VCaP (cell line): ENCODE data around the gene ABI3BP.

Experiments
- H3K27ac ChIP-seq: fragments of 450-650 bp; 2 replicates; pipeline ENCODE4 v1.5.1; 2017
- TF ChIP-seq, protein P1 (sequence below): fragments of 450-650 bp; conservative IDR thresholded peaks from 2 replicates; pipeline ENCODE4 v1.5.1; 2017; ENCODE audit warnings: mild to moderate bottlenecking, moderate library complexity

ABI3BP gene

GRCh38 chr3:100754563-100755334 is 238.5 kb downstream of the ABI3BP start:
- TF ChIP-seq, protein P1, sequence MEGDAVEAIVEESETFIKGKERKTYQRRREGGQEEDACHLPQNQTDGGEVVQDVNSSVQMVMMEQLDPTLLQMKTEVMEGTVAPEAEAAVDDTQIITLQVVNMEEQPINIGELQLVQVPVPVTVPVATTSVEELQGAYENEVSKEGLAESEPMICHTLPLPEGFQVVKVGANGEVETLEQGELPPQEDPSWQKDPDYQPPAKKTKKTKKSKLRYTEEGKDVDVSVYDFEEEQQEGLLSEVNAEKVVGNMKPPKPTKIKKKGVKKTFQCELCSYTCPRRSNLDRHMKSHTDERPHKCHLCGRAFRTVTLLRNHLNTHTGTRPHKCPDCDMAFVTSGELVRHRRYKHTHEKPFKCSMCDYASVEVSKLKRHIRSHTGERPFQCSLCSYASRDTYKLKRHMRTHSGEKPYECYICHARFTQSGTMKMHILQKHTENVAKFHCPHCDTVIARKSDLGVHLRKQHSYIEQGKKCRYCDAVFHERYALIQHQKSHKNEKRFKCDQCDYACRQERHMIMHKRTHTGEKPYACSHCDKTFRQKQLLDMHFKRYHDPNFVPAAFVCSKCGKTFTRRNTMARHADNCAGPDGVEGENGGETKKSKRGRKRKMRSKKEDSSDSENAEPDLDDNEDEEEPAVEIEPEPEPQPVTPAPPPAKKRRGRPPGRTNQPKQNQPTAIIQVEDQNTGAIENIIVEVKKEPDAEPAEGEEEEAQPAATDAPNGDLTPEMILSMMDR = no peak
- no peak overlapping the region for H3K27ac ChIP-seq

DNA sequence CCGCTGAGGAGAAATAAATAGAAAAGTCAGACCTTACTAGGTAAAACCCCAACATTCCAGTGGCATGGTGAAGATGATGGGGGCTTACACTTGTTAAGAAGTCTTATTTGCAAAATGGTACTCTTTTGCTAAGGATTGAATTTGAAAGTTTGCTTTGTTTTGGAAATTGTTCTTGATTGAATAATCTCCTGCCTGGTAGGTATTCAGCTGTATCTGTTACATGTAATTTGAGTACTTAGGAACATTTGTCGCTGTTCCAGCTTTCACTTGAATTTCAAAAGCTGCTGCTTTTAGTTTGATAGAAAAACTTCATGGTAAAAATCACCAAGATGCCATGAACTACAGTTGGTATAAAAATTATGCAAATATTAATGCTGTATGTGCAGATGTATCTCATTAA is 239.4 kb downstream of the ABI3BP start:
- TF ChIP-seq, protein P1 = no peak

DNA sequence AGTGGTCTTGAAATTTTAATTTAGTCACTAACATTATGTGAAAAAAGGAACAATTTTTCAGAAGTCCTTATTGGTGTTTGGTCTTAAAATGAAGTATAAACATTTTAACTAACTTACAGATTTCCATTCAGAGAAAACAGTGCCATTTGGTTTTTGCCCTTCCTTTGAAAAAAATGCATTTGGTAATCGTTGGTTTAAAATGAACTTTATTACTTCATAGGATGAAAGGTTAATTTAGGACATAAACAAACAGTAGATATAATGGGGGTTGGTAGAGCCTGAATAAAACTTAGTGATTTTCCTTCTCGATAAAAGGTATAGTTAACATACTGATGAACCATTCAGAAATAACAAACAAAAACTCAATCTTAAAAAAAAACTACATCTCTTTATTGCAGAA is 244.3 kb downstream of the ABI3BP start:
- H3K27ac ChIP-seq = no peak overlapping the region
- TF ChIP-seq, protein P1 = no peak

More for the DNA sequence above, 239.4 kb downstream of the ABI3BP start:
- no peak overlapping the region for H3K27ac ChIP-seq

DNA sequence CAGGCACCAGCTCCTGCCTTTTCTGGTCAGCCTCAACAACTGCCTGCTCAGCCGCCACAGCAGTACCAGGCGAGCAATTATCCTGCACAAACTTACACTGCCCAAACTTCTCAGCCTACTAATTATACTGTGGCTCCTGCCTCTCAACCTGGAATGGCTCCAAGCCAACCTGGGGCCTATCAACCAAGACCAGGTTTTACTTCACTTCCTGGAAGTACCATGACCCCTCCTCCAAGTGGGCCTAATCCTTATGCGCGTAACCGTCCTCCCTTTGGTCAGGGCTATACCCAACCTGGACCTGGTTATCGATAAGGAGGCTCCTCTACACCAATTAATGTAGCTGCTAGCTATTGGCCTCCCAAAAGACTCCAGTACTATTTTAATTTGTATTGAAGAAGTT is 245.0 kb downstream of the ABI3BP start:
- TF ChIP-seq, protein P1 = no peak
- H3K27ac ChIP-seq = no peak overlapping the region

DNA sequence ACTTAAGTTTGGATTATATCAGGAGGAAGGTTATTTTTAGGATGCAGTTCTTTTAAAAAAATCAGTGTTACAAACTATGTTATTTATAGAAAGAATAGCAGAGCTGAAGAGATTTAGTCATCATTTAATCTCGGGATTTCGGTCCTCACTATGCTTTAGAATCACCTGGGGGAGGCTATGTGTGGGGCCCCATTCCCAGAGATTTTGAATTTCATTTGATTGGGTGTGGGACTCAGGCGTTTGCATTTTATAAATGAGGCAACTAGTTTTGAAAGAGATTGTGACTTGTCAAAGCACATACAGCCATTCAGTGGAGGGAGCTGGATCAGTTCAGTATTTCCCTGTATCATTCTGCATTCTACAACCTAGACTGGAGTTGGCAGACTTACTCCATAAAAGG is 247.1 kb downstream of the ABI3BP start:
- no peak overlapping the region for H3K27ac ChIP-seq
- TF ChIP-seq, protein P1 = no peak

- TF ChIP-seq, protein P1 = no peak
- no peak overlapping the region for H3K27ac ChIP-seq
These were observed 247.6 kb downstream of the ABI3BP start for GRCh38 chr3:100745617-100746016.

DNA sequence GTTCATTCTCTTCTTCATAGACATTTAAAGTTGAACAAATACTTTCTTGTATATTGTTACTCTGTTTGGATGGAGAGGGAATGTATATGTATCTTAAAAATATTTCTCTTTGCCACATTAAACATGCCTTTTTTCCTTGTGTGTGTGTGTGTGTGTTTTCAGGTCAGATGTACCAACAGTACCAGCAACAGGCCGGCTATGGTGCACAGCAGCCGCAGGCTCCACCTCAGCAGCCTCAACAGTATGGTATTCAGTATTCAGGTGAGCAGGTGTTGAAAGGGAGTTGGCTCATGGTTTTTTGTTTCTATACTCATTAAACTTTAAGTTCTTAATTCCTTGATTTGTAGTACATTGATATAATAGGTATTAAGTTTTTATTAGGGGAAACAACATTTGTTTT is 248.6 kb downstream of the ABI3BP start:
- TF ChIP-seq, protein P1 = no peak
- H3K27ac ChIP-seq = no peak overlapping the region
